ENCODE measurements around the gene SYNPO2.

DNA sequence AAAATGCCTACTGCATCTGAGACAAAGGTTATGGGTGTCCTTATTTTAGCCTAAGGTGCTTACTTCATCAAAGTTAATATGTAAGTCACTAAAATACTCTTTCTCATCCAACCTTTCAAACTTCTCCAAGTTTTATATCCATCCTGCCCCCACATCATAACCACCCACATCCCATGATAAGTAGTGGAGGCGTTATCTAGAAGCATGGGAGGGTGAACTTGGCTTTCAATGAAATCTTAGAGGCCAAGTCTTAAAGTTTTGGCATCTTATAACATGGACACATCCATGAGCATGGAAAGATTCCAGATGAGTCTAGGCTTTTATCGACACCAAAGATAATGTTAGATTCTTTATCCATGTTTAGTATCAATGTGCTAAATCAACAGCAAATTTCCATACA is 29.9 kb upstream of the SYNPO2 start:
- no peak for TF ChIP-seq EZH2 (IDR thresholded peaks at IDR 0.05; ENCODE audit: low read depth)
- TF ChIP-seq, protein P1, sequence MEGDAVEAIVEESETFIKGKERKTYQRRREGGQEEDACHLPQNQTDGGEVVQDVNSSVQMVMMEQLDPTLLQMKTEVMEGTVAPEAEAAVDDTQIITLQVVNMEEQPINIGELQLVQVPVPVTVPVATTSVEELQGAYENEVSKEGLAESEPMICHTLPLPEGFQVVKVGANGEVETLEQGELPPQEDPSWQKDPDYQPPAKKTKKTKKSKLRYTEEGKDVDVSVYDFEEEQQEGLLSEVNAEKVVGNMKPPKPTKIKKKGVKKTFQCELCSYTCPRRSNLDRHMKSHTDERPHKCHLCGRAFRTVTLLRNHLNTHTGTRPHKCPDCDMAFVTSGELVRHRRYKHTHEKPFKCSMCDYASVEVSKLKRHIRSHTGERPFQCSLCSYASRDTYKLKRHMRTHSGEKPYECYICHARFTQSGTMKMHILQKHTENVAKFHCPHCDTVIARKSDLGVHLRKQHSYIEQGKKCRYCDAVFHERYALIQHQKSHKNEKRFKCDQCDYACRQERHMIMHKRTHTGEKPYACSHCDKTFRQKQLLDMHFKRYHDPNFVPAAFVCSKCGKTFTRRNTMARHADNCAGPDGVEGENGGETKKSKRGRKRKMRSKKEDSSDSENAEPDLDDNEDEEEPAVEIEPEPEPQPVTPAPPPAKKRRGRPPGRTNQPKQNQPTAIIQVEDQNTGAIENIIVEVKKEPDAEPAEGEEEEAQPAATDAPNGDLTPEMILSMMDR (conservative IDR thresholded peaks at IDR 0.05): no peak

All from PC-9 (cell line).